ENCODE results near the gene SLC7A6OS. TPM values are rescaled to one million over a fixed set of nuclear protein-coding genes. Genes with fewer than 3 reads are reported as not detected.

The SLC7A6OS gene
- total RNA-seq, 2 experiments from 2014 or later = 29.0 to 32.1 TPM

DNA sequence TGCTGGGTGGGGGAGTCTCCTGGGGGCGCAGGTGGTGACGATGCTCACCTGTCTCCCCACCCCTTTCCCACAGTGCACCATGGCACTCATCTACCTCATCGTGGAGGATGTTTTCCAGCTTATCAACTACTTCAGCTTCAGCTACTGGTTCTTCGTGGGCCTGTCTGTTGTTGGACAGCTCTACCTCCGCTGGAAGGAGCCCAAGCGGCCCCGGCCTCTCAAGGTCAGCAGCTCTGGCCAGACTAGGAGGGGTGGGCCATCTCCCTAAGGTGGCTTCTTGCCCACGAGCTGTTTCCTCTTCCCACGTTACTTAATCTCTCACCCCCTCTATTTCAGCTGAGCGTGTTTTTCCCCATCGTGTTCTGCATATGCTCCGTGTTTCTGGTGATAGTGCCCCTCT lies 14.5 kb downstream of the SLC7A6OS start:
- Histone ChIP-seq H3K4me1 (ENCODE audit: insufficient read depth, low read length) (peaks cover 37% of the 10 kb centered on the region), H3K9me3 (ENCODE audit: control insufficient read depth in 1 of 2, insufficient read depth in 1 of 2, low read length in 2 of 2) (no peaks in the 10 kb centered on the region), H3K4me3 (ENCODE audit: low read length) (no peak overlapping the region), H3K27me3 (ENCODE audit: control insufficient read depth in 1 of 2, insufficient read depth in 2 of 2, low read length in 2 of 2) (no peaks in the 10 kb centered on the region), H3K27ac (ENCODE audit: low read depth in 1 of 2, low read length in 2 of 2) (no peak overlapping the region), H3K36me3 (ENCODE audit: insufficient read depth, low read length) (peaks cover 98% of the 10 kb centered on the region)
- H3K27ac Mint-ChIP-seq = no peak overlapping the region
- TF ChIP-seq, protein P1, sequence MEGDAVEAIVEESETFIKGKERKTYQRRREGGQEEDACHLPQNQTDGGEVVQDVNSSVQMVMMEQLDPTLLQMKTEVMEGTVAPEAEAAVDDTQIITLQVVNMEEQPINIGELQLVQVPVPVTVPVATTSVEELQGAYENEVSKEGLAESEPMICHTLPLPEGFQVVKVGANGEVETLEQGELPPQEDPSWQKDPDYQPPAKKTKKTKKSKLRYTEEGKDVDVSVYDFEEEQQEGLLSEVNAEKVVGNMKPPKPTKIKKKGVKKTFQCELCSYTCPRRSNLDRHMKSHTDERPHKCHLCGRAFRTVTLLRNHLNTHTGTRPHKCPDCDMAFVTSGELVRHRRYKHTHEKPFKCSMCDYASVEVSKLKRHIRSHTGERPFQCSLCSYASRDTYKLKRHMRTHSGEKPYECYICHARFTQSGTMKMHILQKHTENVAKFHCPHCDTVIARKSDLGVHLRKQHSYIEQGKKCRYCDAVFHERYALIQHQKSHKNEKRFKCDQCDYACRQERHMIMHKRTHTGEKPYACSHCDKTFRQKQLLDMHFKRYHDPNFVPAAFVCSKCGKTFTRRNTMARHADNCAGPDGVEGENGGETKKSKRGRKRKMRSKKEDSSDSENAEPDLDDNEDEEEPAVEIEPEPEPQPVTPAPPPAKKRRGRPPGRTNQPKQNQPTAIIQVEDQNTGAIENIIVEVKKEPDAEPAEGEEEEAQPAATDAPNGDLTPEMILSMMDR (IDR thresholded peaks at IDR 0.05) = no peak
- no peak overlapping the region for H3K4me3 Mint-ChIP-seq
- DNase-seq (no peak), ATAC-seq (ENCODE audit: poor library complexity) (no peak)
- H3K36me3 Mint-ChIP-seq (ENCODE audit: low read depth) = peaks cover 97% of the 10 kb centered on the region
- no peaks in the 10 kb centered on the region for H3K27me3 Mint-ChIP-seq
- intact Hi-C loops (cut with DNase I, micrococcal nuclease) = no loop called here
- ChIA-PET CTCF (interaction anchor here (0.9 to 23.0 kb wide), 2 partner anchors 33 kb away, joined by 3 to 278 read pairs; partner anchors contain the start of gene SLC7A6), POLR2A (interaction anchor here (1.1 to 1.7 kb wide), 3 partner anchors 8 to 32 kb away, joined by 4 to 5 read pairs (median 5); partner anchors contain the start of gene SLC7A6)
- H3K4me1 Mint-ChIP-seq (ENCODE audit: low read depth) = peaks cover 53% of the 10 kb centered on the region
- H3K9me3 Mint-ChIP-seq = no peaks in the 10 kb centered on the region

DNA sequence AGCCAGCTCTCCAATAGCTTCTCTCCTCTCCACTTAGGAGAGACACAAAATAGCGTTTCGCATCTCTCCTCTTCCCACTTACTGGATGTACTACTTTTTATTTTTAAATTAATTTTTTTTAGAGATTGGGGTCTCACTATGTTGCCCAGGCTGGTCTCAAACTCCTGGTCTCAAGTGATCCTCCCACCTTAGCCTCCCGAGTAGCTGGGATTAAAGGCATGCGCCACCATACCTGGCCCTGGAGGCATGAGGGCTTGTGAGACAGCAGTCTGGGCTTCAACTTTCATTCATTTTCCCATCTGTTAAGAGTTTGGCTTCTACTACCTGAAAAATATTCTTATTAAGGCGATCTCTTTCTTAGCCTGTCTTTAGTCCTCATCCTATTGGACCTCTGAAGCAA lies 18.3 kb downstream of the SLC7A6OS start:
- peaks cover 76% of the 10 kb centered on the region for H3K4me1 ChIP-seq (ENCODE audit: insufficient read depth, low read length)
- ATAC-seq (ENCODE audit: poor library complexity) (no peak), DNase-seq (no peak)
- H3K27me3 ChIP-seq (ENCODE audit: control insufficient read depth in 1 of 2, insufficient read depth in 2 of 2, low read length in 2 of 2) = no peaks in the 10 kb centered on the region
- H3K36me3 ChIP-seq (ENCODE audit: insufficient read depth, low read length) = peaks cover 81% of the 10 kb centered on the region
- H3K27ac Mint-ChIP-seq = peak overlapping the region; percentile 87
- TF ChIP-seq, protein P1 (IDR thresholded peaks at IDR 0.05) = no peak
- no peak overlapping the region for H3K4me3 ChIP-seq (ENCODE audit: low read length)
- no peaks in the 10 kb centered on the region for H3K9me3 ChIP-seq (ENCODE audit: control insufficient read depth in 1 of 2, insufficient read depth in 1 of 2, low read length in 2 of 2)
- H3K9me3 Mint-ChIP-seq = no peaks in the 10 kb centered on the region
- intact Hi-C loops (cut with DNase I, micrococcal nuclease) = no loop called here
- H3K27ac ChIP-seq (ENCODE audit: low read depth in 1 of 2, low read length in 2 of 2) = peak overlapping the region; percentile 17 to 83
- ChIA-PET CTCF (interaction anchor here (23.0 kb wide), 1 partner anchor 29 kb away, joined by 278 read pairs; the partner anchor contains the start of gene SLC7A6), POLR2A (interaction anchor here (0.6 to 14.1 kb wide), 6 partner anchors 9 to 212 kb away, joined by 3 to 271 read pairs (median 5); partner anchors contain the start of genes PRMT7, SLC7A6 and SLC7A6OS)
- peak overlapping the region; percentile 22 for H3K4me3 Mint-ChIP-seq
- no peaks in the 10 kb centered on the region for H3K27me3 Mint-ChIP-seq
- peaks cover 67% of the 10 kb centered on the region for H3K4me1 Mint-ChIP-seq (ENCODE audit: low read depth)
- H3K36me3 Mint-ChIP-seq (ENCODE audit: low read depth) = peaks cover 91% of the 10 kb centered on the region

DNA sequence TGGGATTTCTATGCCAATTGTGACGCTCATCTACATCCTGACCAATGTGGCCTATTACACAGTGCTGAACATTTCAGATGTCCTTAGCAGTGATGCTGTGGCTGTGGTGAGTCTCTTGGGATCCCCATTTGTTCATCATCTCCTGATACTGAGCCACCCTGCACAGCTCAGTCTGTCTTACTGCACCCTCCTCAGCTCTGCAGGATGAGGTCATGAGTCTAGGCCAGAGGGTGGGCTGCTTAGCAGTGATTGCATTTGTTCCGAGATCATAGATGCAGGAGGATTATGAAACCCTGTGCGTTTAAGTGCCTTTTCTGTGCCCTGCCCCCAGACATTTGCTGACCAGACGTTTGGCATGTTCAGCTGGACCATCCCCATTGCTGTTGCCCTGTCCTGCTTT lies 19.5 kb downstream of the SLC7A6OS start:
- no peaks in the 10 kb centered on the region for H3K27me3 ChIP-seq (ENCODE audit: control insufficient read depth in 1 of 2, insufficient read depth in 2 of 2, low read length in 2 of 2)
- CTCF ChIA-PET = interaction anchor here (2.7 to 23.0 kb wide), 2 partner anchors 28 to 37 kb away, joined by 14 to 278 read pairs; partner anchors contain the start of gene SLC7A6
- H3K27ac ChIP-seq (ENCODE audit: low read depth in 1 of 2, low read length in 2 of 2) = peak overlapping the region; percentile 74 to 83
- DNase-seq (no peak), ATAC-seq (ENCODE audit: poor library complexity) (no peak)
- H3K4me1 ChIP-seq (ENCODE audit: insufficient read depth, low read length) = peaks cover 79% of the 10 kb centered on the region
- POLR2A ChIA-PET = interaction anchor here (1.1 to 14.1 kb wide), 5 partner anchors 8 to 27 kb away, joined by 4 to 271 read pairs (median 17); partner anchors contain the start of genes PRMT7, SLC7A6 and SLC7A6OS
- H3K9me3 ChIP-seq (ENCODE audit: control insufficient read depth in 1 of 2, insufficient read depth in 1 of 2, low read length in 2 of 2) = no peaks in the 10 kb centered on the region
- H3K36me3 Mint-ChIP-seq (ENCODE audit: low read depth) = peaks cover 87% of the 10 kb centered on the region
- peak overlapping the region; percentile 63 for H3K4me3 Mint-ChIP-seq
- H3K27me3 Mint-ChIP-seq = no peaks in the 10 kb centered on the region
- H3K4me1 Mint-ChIP-seq (ENCODE audit: low read depth) = peaks cover 74% of the 10 kb centered on the region
- peaks cover 69% of the 10 kb centered on the region for H3K36me3 ChIP-seq (ENCODE audit: insufficient read depth, low read length)
- no peaks in the 10 kb centered on the region for H3K9me3 Mint-ChIP-seq
- intact Hi-C loops (cut with DNase I, micrococcal nuclease) = loop anchor here in 1 of 2 experiments (2.0 kb wide), 1 partner anchor 20 kb away; the partner anchor contains the start of genes PRMT7 and SLC7A6OS
- TF ChIP-seq, protein P1 (IDR thresholded peaks at IDR 0.05) = no peak
- peak overlapping the region; percentile 87 for H3K27ac Mint-ChIP-seq
- no peak overlapping the region for H3K4me3 ChIP-seq (ENCODE audit: low read length)

Measured in CD4-positive, alpha-beta T cell (primary cell).